Naive thymus-derived CD8-positive, alpha-beta T cell (primary cell): ENCODE measurements around the gene MSH5. TPM values are rescaled to one million over a fixed set of nuclear protein-coding genes. Genes with fewer than 3 reads are reported as not detected.

Experiments
- ATAC-seq, 2 donors: fragments of 150-1000 bp; cut with Tn5 transposase in 1 of 2; sonication (Bioruptor Pico), chemical (Tn5 transposase) in 1 of 2; 1 replicate in 1 of 2; 2 replicates in 1 of 2; pipeline ENCODE4 v1.10.0; 2021; ENCODE audit warnings: mild to moderate bottlenecking in 2 of 2, moderate library complexity in 2 of 2
- POLR2A ChIA-PET: fragments of 350-600 bp; sonication (Branson Sonifier 250); formaldehyde crosslinking; loops from one replicate; lab custom pipeline; 2021; ENCODE audit warnings: antibody characterized with exemption; lab: Charles Lee
- DNase-seq, 10 donors: peaks; one replicate each; pipeline versions ENCODE4 v3.0.0 to v3.0.0-alpha.2; 2020 to 2022
- H3K27ac Mint-ChIP-seq, 10 donors: one replicate each; pipeline ENCODE4 v1.8.0; 2020 to 2022; ENCODE audit warnings: mild to moderate bottlenecking in 10 of 10, mixed read lengths in 10 of 10, moderate library complexity in 4 of 10, inconsistent platforms in 1 of 10
- H3K27me3 Mint-ChIP-seq, 5 donors: one replicate each; pipeline ENCODE4 v1.8.0; 2021 to 2022; ENCODE audit warnings: mixed read lengths in 5 of 5
- H3K36me3 Mint-ChIP-seq, 3 donors: one replicate each; pipeline ENCODE4 v1.8.0; 2020 to 2022; ENCODE audit warnings: mixed read lengths in 3 of 3, mild to moderate bottlenecking in 2 of 3, inconsistent platforms in 1 of 3
- H3K4me1 Mint-ChIP-seq, 4 donors: one replicate each; pipeline ENCODE4 v1.8.0; 2021 to 2022; ENCODE audit warnings: mixed read lengths in 4 of 4
- H3K4me3 Mint-ChIP-seq, 10 donors: one replicate each; pipeline ENCODE4 v1.8.0; 2020 to 2022; ENCODE audit warnings: mild to moderate bottlenecking in 10 of 10, mixed read lengths in 10 of 10, moderate library complexity in 6 of 10, inconsistent platforms in 1 of 10
- H3K9me3 Mint-ChIP-seq, 9 donors: one replicate each; pipeline ENCODE4 v1.8.0; 2020 to 2022; ENCODE audit warnings: mixed read lengths in 9 of 9, mild to moderate bottlenecking in 3 of 9, inconsistent platforms in 1 of 9, moderate library complexity in 1 of 9
- polyA plus RNA-seq, 3 donors: library from polyadenylated mRNA; unstranded; fragments of 300-500 nt; fragmentation: Illumina TruSeq; gene quantifications; one replicate each; pipeline ENCODE4 v1.2.3, GENCODE V29; 2021
- total RNA-seq, 8 experiments: library from RNA in 2 of 8; stranded (reverse) in 2 of 8; gene quantifications; one replicate each; pipeline ENCODE4 v1.2.3 and lab custom pipeline; 2021 to 2026

The MSH5 gene
- total and polyA plus RNA-seq, 5 experiments from 2014 or later: 0.61 to 8.3 (median 1.1) TPM

- H3K27me3 Mint-ChIP-seq: no peaks in the 10 kb centered on the region
- peaks cover 0 to 2% (median 0%) of the 10 kb centered on the region in 3 donors for H3K36me3 Mint-ChIP-seq
- H3K4me1 Mint-ChIP-seq: peaks cover 12 to 21% (median 14%) of the 10 kb centered on the region in 4 donors
- ATAC-seq (no peak), DNase-seq (no peak)
- no peaks in the 10 kb centered on the region for H3K9me3 Mint-ChIP-seq
- POLR2A ChIA-PET: no interaction called here
- H3K27ac Mint-ChIP-seq: no peak overlapping the region
- no peak overlapping the region for H3K4me3 Mint-ChIP-seq
These were observed 4.6 kb downstream of the MSH5 start for GRCh38 chr6:31744422-31744821.

DNA sequence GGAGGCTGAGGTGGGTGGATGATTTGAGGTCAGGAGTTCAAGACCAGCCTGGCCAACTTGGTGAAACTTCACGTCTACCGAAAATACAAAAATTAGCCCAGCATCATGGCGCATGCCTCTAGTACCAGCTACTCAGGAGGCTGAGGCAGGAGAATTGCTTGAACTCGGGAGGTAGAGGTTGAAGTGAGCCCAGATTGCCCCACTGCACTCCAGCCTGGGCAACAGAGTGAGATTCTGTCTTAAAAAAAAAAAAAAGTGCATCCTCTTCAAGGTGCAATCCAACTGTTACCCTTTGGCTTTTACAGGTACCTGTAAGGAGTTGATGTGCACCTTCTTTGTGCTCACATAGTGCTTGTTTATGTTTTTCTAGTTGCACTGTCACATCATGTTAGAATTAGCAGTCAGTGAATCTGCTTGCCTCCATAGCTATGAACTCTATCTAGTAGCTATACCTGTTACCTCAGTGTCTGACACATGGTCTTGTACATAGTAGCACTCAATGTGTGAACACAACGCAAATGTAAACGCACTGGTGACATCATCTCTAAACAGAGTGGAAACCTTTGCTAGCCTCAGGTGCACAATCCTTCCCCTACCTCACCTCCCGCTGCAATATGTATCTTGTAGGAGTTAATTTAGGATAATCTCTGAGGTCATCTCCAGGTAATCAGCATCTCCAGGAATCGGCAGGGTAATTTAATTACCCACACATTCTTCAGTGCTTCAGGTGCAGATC is 9.7 kb downstream of the MSH5 start:
- H3K27me3 Mint-ChIP-seq: no peaks in the 10 kb centered on the region
- H3K4me1 Mint-ChIP-seq: no peaks in the 10 kb centered on the region
- H3K27ac Mint-ChIP-seq: no peak overlapping the region
- H3K9me3 Mint-ChIP-seq: no peaks in the 10 kb centered on the region
- ATAC-seq: no peak
- H3K36me3 Mint-ChIP-seq: no peaks in the 10 kb centered on the region
- POLR2A ChIA-PET: interaction anchor here (0.7 to 0.8 kb wide), 2 partner anchors 23 to 151 kb away, joined by 3 to 5 read pairs; no protein-coding TSS in a partner anchor
- H3K4me3 Mint-ChIP-seq: no peak overlapping the region
- DNase-seq: no peak

DNA sequence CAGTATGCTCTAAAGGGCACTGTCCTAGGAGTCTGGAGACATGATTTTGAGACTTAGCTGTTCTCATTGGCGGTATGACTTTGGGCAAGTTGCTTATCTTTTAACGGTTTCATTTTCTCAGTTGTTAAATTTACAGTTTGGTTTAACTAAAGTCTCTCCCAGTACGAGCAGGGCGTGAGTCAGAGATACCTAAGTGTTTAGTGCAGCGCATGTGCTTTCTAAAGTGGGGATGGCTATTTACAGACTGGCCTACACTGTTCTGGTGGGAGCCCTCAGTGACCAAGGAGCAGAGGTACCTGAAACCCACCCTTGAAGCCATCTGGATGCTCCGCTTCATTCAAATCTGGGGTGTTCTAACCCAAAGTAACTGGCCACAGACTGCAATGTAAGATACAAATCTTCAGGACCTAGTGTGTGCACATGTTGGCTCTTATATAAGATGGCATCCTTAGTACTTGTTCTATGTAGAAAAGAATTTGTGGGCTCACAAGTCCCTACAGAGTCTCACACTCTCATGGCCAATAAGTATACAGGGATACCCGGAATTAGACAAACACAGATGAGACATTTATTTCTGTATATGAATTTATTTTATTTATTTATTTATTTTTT is 10.7 kb downstream of the MSH5 start:
- DNase-seq (no peak), ATAC-seq (no peak)
- no peak overlapping the region for H3K27ac Mint-ChIP-seq
- H3K36me3 Mint-ChIP-seq: no peaks in the 10 kb centered on the region
- H3K9me3 Mint-ChIP-seq: no peaks in the 10 kb centered on the region
- H3K4me3 Mint-ChIP-seq: no peak overlapping the region
- no peaks in the 10 kb centered on the region for H3K4me1 Mint-ChIP-seq
- POLR2A ChIA-PET: no interaction called here
- no peaks in the 10 kb centered on the region for H3K27me3 Mint-ChIP-seq

GRCh38 chr6:31752739-31753319 is 13.0 kb downstream of the MSH5 start:
- Mint-ChIP-seq H3K4me3 (no peak overlapping the region), H3K36me3 (no peaks in the 10 kb centered on the region), H3K27me3 (no peaks in the 10 kb centered on the region), H3K27ac (no peak overlapping the region), H3K9me3 (no peaks in the 10 kb centered on the region), H3K4me1 (no peaks in the 10 kb centered on the region)
- DNase-seq (no peak), ATAC-seq (no peak)
- POLR2A ChIA-PET: interaction anchor here (1.0 kb wide), 1 partner anchor 11 kb away, joined by 6 read pairs; no protein-coding TSS in a partner anchor

- Mint-ChIP-seq H3K4me1 (peaks cover 0 to 12% (median 2%) of the 10 kb centered on the region in 4 donors), H3K36me3 (peaks cover 0 to 7% (median 0%) of the 10 kb centered on the region in 3 donors), H3K27ac (peak overlapping the region in 2 of 10 donors; percentile 11 to 47), H3K4me3 (no peak overlapping the region), H3K27me3 (peaks cover 0 to 3% (median 0%) of the 10 kb centered on the region in 5 donors), H3K9me3 (no peaks in the 10 kb centered on the region)
- POLR2A ChIA-PET: interaction anchor here (0.5 kb wide), 1 partner anchor 77 kb away, joined by 9 read pairs; no protein-coding TSS in a partner anchor
- no peak for DNase-seq
- ATAC-seq: no peak
These were observed 18.5 kb downstream of the MSH5 start for GRCh38 chr6:31758281-31758680.

GRCh38 chr6:31760790-31761189 is 21.0 kb downstream of the MSH5 start:
- no peak for ATAC-seq
- no peaks in the 10 kb centered on the region for H3K9me3 Mint-ChIP-seq
- POLR2A ChIA-PET: no interaction called here
- no peak for DNase-seq
- peaks cover 0 to 3% (median 0%) of the 10 kb centered on the region in 5 donors for H3K27me3 Mint-ChIP-seq
- no peak overlapping the region for H3K27ac Mint-ChIP-seq
- no peak overlapping the region for H3K4me3 Mint-ChIP-seq
- peaks cover 0 to 17% (median 2%) of the 10 kb centered on the region in 4 donors for H3K4me1 Mint-ChIP-seq
- H3K36me3 Mint-ChIP-seq: peaks cover 0 to 7% (median 0%) of the 10 kb centered on the region in 3 donors

- H3K36me3 Mint-ChIP-seq: peaks cover 0 to 7% (median 0%) of the 10 kb centered on the region in 3 donors
- POLR2A ChIA-PET: no interaction called here
- no peak for DNase-seq
- no peak overlapping the region for H3K27ac Mint-ChIP-seq
- H3K27me3 Mint-ChIP-seq: peaks cover 0 to 3% (median 0%) of the 10 kb centered on the region in 5 donors
- ATAC-seq: no peak
- H3K4me1 Mint-ChIP-seq: peaks cover 0 to 17% (median 2%) of the 10 kb centered on the region in 4 donors
- H3K4me3 Mint-ChIP-seq: peak overlapping the region in 1 of 10 donors; percentile 12
- H3K9me3 Mint-ChIP-seq: no peaks in the 10 kb centered on the region
These were observed 21.5 kb downstream of the MSH5 start for GRCh38 chr6:31761343-31761742.

DNA sequence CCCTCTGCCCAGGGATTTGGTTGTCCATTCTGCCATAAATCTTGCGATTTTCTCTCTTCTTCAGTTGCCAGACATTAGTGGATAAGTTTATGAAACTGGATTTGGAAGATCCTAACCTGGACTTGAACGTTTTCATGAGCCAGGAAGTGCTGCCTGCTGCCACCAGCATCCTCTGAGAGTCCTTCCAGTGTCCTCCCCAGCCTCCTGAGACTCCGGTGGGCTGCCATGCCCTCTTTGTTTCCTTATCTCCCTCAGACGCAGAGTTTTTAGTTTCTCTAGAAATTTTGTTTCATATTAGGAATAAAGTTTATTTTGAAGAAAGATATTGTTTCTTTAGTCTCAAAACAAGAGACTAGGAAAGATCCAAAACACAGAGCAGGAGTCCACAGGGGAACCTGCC is 22.6 kb downstream of the MSH5 start, which contains the start of gene SAPCD1:
SAPCD1 (plus strand) TSS at position 301 of the 400 bp plus-strand sequence. CDS start 399 bp downstream, outside the sequence.
- Mint-ChIP-seq H3K27ac (peak within 1 kb of the TSS in 2 of 10 donors; percentile 29 to 88), H3K36me3 (peaks cover 0 to 7% (median 0%) of the 10 kb centered on the region in 3 donors), H3K4me3 (peak within 1 kb of the TSS in 2 of 10 donors; percentile 12 to 14), H3K4me1 (peaks cover 0 to 17% (median 2%) of the 10 kb centered on the region in 4 donors), H3K27me3 (peaks cover 0 to 6% (median 0%) of the 10 kb centered on the region in 5 donors), H3K9me3 (no peaks in the 10 kb centered on the region)
- POLR2A ChIA-PET: no interaction called here
- DNase-seq (no peak), ATAC-seq (no peak)

GRCh38 chr6:31762878-31763618 is 23.2 kb downstream of the MSH5 start:
- peak overlapping the region in 1 of 10 donors; percentile 88 for H3K27ac Mint-ChIP-seq
- peaks cover 0 to 7% (median 0%) of the 10 kb centered on the region in 3 donors for H3K36me3 Mint-ChIP-seq
- peaks cover 0 to 4% (median 0%) of the 10 kb centered on the region in 5 donors for H3K27me3 Mint-ChIP-seq
- no peaks in the 10 kb centered on the region for H3K9me3 Mint-ChIP-seq
- DNase-seq: no peak
- peak overlapping the region in 1 of 10 donors; percentile 14 for H3K4me3 Mint-ChIP-seq
- POLR2A ChIA-PET: no interaction called here
- peaks cover 0 to 18% (median 3%) of the 10 kb centered on the region in 4 donors for H3K4me1 Mint-ChIP-seq
- ATAC-seq: no peak

GRCh38 chr6:31763619-31763940 is 23.8 kb downstream of the MSH5 start:
- peaks cover 0 to 3% (median 0%) of the 10 kb centered on the region in 5 donors for H3K27me3 Mint-ChIP-seq
- H3K27ac Mint-ChIP-seq: peak overlapping the region in 2 of 10 donors; percentile 60 to 88
- no peak overlapping the region for H3K4me3 Mint-ChIP-seq
- POLR2A ChIA-PET: no interaction called here
- H3K4me1 Mint-ChIP-seq: peaks cover 0 to 16% (median 4%) of the 10 kb centered on the region in 4 donors
- H3K36me3 Mint-ChIP-seq: peaks cover 0 to 7% (median 0%) of the 10 kb centered on the region in 3 donors
- DNase-seq (no peak), ATAC-seq (no peak)
- no peaks in the 10 kb centered on the region for H3K9me3 Mint-ChIP-seq

DNA sequence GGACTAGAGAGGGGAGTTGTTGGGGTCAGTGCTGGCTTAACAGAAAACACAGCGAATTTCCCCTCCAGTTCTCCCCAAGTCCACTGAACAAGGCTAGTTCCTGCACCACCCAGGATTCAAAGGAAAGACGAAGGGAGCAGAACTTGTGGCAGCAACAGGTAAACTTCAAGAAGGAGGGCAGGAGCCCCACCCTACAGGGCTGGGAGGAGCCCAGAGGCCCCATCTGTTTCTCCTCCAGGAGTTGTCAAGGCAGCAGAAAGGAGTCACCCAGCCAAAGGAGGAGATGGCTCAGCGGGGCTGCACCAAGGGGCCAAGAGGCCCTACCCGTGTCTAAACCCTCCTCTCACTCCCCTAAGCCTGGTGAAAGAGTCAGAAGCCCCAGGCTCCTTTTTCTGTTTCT is 24.4 kb downstream of the MSH5 start:
- DNase-seq (no peak), ATAC-seq (no peak)
- H3K4me1 Mint-ChIP-seq: peaks cover 0 to 16% (median 7%) of the 10 kb centered on the region in 4 donors
- no peaks in the 10 kb centered on the region for H3K9me3 Mint-ChIP-seq
- POLR2A ChIA-PET: interaction anchor here (0.6 kb wide), 1 partner anchor 22 kb away, joined by 3 read pairs; no protein-coding TSS in a partner anchor
- H3K4me3 Mint-ChIP-seq: no peak overlapping the region
- H3K27ac Mint-ChIP-seq: no peak overlapping the region
- H3K36me3 Mint-ChIP-seq: peaks cover 0 to 7% (median 0%) of the 10 kb centered on the region in 3 donors
- peaks cover 0 to 3% (median 0%) of the 10 kb centered on the region in 5 donors for H3K27me3 Mint-ChIP-seq

DNA sequence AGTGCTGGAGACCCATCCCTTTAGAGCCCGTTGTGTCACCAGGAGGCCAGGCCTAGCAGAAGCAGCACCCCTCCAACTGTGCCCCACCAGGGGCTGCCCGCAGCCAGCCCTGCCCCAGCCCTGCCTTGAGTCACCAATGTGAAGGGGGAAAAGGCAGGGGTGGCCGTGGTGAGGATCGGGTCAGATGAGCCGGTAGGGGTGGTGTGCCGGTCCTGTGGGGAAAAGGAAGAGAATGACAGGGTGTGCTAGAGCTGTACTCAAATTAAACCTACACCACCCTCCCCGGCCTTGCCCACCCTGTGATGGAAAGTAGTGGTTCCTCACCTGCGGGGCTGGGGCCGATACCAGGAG is 25.7 kb downstream of the MSH5 start:
- DNase-seq (no peak), ATAC-seq (no peak)
- Mint-ChIP-seq H3K36me3 (peaks cover 0 to 2% (median 0%) of the 10 kb centered on the region in 3 donors), H3K27ac (no peak overlapping the region), H3K27me3 (peaks cover 0 to 3% (median 0%) of the 10 kb centered on the region in 5 donors), H3K9me3 (no peaks in the 10 kb centered on the region), H3K4me1 (peaks cover 7 to 19% (median 15%) of the 10 kb centered on the region in 4 donors), H3K4me3 (no peak overlapping the region)
- POLR2A ChIA-PET: no interaction called here
